Vagina (tissue), 2 donors: ENCODE measurements around the gene SLC4A1AP.

ENCODE experiments used
- CTCF ChIP-seq, 3 experiments: fragments of 450-650 bp in 2 of 3; fragments of 200-600 bp in 1 of 3; sonication (generic) in 1 of 3; IDR thresholded peaks; one replicate each; pipeline ENCODE4 v1.5.1; 2017 to 2019; ENCODE audit warnings: antibody characterized with exemption in 3 of 3, mild to moderate bottlenecking in 2 of 3, moderate library complexity in 2 of 3
- POLR2A ChIP-seq, 2 donors: fragments of 450-650 bp; IDR thresholded peaks; one replicate each; pipeline ENCODE4 v1.6.1; 2017; ENCODE audit warnings: antibody characterized with exemption in 2 of 2, mild to moderate bottlenecking in 2 of 2, moderate library complexity in 2 of 2
- POLR2AphosphoS5 ChIP-seq, 2 donors: sonication (generic); formaldehyde crosslinking; IDR thresholded peaks; one replicate each; pipeline ENCODE4 v1.9.0; 2017; ENCODE audit warnings: antibody characterized with exemption in 2 of 2, mild to moderate bottlenecking in 2 of 2, low read depth in 1 of 2; ENCODE audit not compliant: insufficient read depth in 1 of 2

DNA sequence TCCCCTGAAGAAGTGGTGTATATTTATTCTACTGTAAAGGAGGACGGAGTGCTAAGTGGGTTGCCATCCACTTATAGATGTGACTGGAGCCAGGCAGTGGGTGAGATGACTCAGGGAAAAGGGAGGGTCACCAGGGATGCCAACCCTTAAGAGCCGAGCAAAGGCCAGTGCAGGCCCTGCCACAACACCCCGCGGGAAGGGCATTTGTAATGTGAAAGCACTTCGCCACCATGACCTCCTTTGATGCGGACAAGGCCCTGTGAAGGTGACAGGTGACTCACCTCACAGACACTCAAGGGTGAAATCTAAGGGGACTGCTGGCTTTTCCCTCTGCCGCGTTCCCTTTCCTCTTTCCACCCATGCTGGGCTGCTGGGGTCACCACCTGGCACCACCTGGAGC, 57.6 kb downstream of the SLC4A1AP start:
- no peak for TF ChIP-seq CTCF (IDR thresholded peaks at IDR 0.05)
- TF ChIP-seq POLR2A (IDR thresholded peaks at IDR 0.05) = no peak
- no peak for TF ChIP-seq POLR2AphosphoS5 (IDR thresholded peaks at IDR 0.05; ENCODE audit: insufficient read depth in 1 of 2, low read depth in 1 of 2)
